GM21526 (cell line): ENCODE measurements around the gene HAUS8.

Experiments
- ATAC-seq: cut with Tn5 transposase; IDR thresholded peaks from one replicate; pipeline ENCODE4 v1.9.1; 2021; ENCODE audit warnings: moderate library complexity; ENCODE audit not compliant: unreplicated experiment, low FRiP score

HAUS8 gene

GRCh38 chr19:17002455-17002854 is 72.8 kb downstream of the HAUS8 start:
- ATAC-seq: no peak

DNA sequence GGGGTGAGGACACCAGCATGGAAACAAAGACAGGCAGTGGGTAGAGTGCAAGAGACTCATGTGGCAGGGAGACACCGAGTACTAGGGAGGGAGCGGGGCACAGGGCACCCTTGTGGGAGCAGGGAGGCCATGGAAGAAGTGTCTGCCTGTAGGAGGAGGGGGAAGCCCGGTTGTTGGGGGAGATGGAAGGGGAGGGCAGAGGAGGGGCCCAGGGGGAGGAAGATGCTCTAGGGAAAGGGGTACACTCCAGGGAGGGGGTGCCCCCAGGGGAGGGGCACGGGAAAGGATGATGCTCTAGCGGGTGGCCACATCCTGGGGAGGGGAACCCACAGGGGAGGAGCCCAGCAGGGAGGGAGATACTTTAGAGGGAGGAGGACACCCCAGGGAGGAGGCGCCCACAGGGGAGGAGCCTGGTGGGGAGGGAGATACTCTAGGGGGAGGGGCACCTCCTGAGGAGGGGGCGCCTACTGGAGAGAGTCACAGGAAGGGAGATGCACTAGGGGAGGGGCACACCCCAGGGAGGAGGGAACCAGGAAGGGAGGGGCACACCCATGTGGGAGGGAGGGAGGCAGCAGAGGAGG is 73.6 kb downstream of the HAUS8 start:
- ATAC-seq: no peak
